Rectal smooth muscle tissue (tissue), 1 donor: Measurements from ENCODE around the gene PCDHGA11.
"Not testable (repeated sequence)": the region's sequence is repeated elsewhere in the genome, so short reads cannot be mapped to it uniquely, and the experiment has no call there.

Source experiments
- H3K27ac ChIP-seq: one replicate; pipeline ENCODE4 v1.7.0; 2013; ENCODE audit warnings: low read depth, low read length, inconsistent platforms
- H3K27me3 ChIP-seq: one replicate; pipeline ENCODE4 v1.7.0; 2013; ENCODE audit warnings: low read length; ENCODE audit not compliant: control insufficient read depth, insufficient read depth
- H3K36me3 ChIP-seq: one replicate; pipeline ENCODE4 v1.7.0; 2013; ENCODE audit warnings: low read length; ENCODE audit not compliant: control insufficient read depth, insufficient read depth
- H3K4me1 ChIP-seq: one replicate; pipeline ENCODE4 v1.7.0; 2013; ENCODE audit warnings: low read length; ENCODE audit not compliant: control insufficient read depth, insufficient read depth
- H3K4me3 ChIP-seq: one replicate; pipeline ENCODE4 v1.7.0; 2013; ENCODE audit warnings: low read length
- H3K9ac ChIP-seq: one replicate; pipeline ENCODE4 v1.7.0; 2013; ENCODE audit warnings: low read length

The PCDHGA11 gene

DNA sequence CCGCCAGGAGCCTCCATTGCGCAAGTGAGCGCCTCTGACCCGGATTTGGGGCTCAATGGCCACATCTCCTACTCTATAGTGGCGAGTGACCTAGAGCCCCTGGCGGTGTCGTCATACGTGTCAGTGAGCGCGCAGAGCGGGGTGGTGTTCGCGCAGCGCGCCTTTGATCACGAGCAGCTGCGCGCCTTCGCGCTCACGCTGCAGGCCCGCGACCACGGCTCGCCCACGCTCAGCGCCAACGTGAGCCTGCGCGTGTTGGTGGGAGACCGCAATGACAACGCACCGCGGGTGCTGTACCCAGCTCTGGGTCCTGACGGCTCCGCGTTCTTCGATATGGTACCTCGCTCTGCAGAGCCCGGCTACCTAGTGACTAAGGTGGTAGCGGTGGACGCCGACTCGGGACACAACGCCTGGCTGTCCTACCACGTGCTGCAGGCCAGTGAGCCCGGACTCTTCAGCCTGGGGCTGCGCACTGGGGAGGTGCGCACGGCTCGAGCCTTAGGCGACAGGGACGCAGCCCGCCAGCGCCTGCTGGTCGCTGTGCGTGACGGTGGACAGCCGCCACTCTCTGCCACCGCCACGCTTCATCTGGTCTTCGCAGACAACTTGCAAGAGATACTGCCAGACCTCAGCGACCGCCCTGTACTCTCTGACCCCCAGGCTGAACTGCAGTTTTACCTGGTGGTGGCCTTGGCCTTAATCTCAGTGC, 11.1 kb upstream of the PCDHGA11 start:
- peaks cover 5% of the 10 kb centered on the region for H3K27me3 ChIP-seq
- H3K9ac ChIP-seq: no peak overlapping the region
- peaks cover 5% of the 10 kb centered on the region for H3K36me3 ChIP-seq
- H3K4me1 ChIP-seq: no peaks in the 10 kb centered on the region
- H3K4me3 ChIP-seq: peak overlapping the region; percentile 29
- H3K27ac ChIP-seq: no peak overlapping the region

DNA sequence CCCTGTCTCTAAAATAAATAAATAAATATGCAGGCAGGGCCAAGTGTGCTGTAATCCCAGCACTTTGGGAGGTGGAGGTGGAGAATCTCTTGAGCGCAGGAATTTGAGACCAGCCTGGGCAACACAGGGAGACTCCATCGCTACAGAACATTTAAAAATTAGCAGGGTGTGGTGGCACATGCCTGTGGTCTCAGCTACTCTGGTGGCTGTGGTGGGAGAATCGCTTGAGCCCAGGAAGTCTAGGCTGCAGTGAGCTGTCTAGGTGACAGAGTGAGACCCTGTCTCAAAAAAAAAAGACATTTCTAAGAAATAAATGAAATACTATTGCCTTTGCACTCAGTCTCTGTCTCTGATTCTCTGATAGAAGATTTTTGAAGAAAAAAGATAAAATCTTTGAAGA, 9.3 kb upstream of the PCDHGA11 start:
- Histone ChIP-seq H3K27me3 (peaks cover 5% of the 10 kb centered on the region), H3K27ac (no peak overlapping the region), H3K9ac (no peak overlapping the region)

DNA sequence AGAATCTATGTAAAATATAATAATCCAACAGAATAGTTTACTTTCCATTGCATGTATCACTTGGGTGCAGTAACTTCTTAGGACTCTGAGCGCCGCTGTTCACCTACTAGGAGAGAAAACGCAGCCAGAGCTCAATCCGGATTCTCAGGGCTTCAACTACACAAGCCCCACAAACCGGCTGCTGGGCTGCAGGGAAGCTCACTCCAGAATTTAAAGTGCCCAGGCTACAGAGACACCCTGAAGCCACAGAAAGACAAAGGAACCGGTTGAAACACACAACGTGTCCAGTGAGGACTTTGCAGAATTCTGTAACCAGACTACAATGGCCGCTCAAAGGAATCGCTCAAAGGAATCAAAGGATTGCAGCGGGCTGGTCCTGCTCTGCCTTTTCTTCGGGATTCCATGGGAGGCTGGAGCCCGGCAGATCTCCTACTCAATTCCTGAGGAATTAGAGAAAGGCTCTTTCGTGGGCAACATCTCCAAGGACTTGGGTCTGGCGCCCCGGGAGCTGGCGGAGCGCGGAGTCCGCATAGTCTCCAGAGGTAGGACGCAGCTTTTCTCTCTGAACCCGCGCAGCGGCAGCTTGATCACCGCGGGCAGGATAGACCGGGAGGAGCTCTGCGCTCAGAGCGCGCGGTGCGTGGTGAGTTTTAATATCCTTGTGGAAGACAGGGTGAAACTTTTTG, 7.9 kb upstream of the PCDHGA11 start, which contains the start of gene PCDHGA10:
Gene PCDHGA10, plus strand, starts transcription at position 134 of the 686 bp plus-strand sequence. Its CDS starts 189 bp downstream, at position 323.
- H3K27ac ChIP-seq: no peak within 1 kb of the TSS
- H3K36me3 ChIP-seq: peaks cover 5% of the 10 kb centered on the region
- peaks cover 5% of the 10 kb centered on the region for H3K27me3 ChIP-seq
- H3K4me3 ChIP-seq: peak within 1 kb of the TSS; percentile 4
- no peaks in the 10 kb centered on the region for H3K4me1 ChIP-seq
- no peak within 1 kb of the TSS for H3K9ac ChIP-seq

More for the DNA sequence above, 9.3 kb upstream of the PCDHGA11 start:
- Histone ChIP-seq H3K4me3 (no peak overlapping the region), H3K4me1 (no peaks in the 10 kb centered on the region), H3K36me3 (peaks cover 5% of the 10 kb centered on the region)

DNA sequence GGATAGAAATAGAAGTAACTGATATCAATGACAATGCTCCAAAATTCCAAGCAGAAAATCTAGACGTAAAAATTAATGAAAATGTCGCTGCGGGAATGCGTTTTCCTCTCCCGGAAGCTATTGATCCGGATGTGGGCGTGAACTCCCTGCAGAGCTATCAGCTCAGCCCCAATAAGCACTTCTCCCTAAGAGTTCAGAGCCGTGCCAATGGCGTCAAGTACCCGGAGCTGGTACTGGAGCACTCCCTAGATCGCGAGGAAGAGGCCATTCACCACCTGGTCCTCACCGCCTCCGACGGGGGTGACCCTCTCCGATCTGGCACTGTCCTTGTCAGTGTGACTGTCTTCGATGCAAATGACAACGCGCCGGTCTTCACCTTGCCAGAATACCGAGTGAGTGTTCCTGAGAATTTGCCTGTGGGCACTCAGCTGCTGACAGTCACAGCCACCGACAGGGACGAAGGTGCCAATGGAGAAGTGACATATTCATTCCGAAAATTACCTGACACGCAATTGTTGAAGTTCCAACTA, 7.2 kb upstream of the PCDHGA11 start:
- no peaks in the 10 kb centered on the region for H3K4me1 ChIP-seq
- H3K4me3 ChIP-seq: peak overlapping the region; percentile 4
- H3K36me3 ChIP-seq: peaks cover 5% of the 10 kb centered on the region
- H3K27me3 ChIP-seq: peaks cover 5% of the 10 kb centered on the region
- no peak overlapping the region for H3K9ac ChIP-seq
- no peak overlapping the region for H3K27ac ChIP-seq

DNA sequence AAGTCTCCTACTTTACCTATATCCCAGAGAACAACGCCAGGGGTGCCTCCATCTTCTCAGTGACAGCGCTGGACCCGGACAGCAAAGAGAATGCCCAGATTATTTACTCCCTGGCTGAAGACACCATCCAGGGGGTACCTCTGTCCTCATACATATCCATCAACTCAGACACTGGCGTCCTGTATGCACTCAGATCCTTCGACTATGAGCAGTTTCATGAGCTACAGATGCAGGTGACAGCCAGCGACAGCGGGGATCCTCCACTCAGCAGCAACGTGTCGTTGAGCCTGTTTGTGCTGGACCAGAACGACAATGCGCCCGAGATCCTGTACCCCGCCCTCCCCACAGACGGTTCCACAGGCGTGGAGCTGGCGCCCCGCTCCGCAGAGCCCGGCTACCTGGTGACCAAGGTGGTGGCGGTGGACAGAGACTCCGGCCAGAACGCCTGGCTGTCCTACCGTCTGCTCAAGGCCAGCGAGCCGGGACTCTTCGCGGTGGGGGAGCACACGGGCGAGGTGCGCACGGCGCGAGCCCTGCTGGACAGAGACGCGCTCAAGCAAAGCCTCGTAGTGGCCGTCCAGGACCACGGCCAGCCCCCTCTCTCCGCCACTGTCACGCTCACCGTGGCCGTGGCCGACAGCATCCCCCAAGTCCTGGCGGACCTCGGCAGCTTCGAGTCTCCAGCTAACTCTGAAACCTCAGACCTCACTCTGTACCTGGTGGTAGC, 6.1 kb upstream of the PCDHGA11 start:
- not testable (repeated sequence) for H3K4me3 ChIP-seq, H3K36me3 ChIP-seq, H3K27me3 ChIP-seq, H3K9ac ChIP-seq, H3K27ac ChIP-seq, H3K4me1 ChIP-seq

DNA sequence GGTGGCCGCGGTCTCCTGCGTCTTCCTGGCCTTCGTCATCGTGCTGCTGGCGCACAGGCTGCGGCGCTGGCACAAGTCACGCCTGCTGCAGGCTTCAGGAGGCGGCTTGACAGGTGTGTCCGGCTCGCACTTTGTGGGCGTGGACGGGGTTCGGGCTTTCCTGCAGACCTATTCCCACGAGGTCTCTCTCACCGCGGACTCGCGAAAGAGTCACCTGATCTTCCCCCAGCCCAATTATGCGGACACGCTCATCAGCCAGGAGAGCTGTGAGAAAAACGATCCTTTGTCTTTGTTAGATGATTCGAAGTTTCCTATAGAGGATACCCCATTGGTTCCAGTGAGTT, 5.6 kb upstream of the PCDHGA11 start:
- H3K27ac ChIP-seq, H3K4me1 ChIP-seq, H3K9ac ChIP-seq, H3K27me3 ChIP-seq, H3K36me3 ChIP-seq, H3K4me3 ChIP-seq: not testable (repeated sequence)

DNA sequence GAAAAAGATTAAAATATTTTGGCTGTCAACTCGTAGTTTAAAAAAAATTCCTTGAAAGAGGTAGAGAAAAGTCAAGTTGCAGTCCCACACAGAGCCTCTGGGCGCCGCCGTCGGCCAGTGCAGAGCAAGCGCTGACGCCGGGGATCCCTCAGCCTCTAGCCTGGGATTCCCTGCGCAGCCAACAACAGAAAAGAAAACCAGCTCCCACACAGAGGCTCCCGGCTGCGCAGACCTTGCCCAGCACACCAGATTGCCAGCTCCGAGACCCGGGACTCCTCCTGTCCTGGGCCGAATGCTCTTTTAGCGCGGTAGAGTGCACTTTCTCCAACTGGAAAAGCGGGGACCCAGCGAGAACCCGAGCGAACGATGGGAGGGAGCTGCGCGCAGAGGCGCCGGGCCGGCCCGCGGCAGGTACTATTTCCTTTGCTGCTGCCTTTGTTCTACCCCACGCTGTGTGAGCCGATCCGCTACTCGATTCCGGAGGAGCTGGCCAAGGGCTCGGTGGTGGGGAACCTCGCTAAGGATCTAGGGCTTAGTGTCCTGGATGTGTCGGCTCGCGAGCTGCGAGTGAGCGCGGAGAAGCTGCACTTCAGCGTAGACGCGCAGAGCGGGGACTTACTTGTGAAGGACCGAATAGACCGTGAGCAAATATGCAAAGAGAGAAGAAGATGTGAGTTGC, 3.2 kb upstream of the PCDHGA11 start, which contains the start of gene PCDHGB7:
Gene PCDHGB7, plus strand, starts transcription at position 184 of the 679 bp plus-strand sequence. Its CDS starts 183 bp downstream, at position 367.
- not testable (repeated sequence) for H3K36me3 ChIP-seq, H3K9ac ChIP-seq, H3K27me3 ChIP-seq, H3K4me1 ChIP-seq, H3K27ac ChIP-seq
- H3K4me3 ChIP-seq: peak within 1 kb of the TSS; percentile 57

DNA sequence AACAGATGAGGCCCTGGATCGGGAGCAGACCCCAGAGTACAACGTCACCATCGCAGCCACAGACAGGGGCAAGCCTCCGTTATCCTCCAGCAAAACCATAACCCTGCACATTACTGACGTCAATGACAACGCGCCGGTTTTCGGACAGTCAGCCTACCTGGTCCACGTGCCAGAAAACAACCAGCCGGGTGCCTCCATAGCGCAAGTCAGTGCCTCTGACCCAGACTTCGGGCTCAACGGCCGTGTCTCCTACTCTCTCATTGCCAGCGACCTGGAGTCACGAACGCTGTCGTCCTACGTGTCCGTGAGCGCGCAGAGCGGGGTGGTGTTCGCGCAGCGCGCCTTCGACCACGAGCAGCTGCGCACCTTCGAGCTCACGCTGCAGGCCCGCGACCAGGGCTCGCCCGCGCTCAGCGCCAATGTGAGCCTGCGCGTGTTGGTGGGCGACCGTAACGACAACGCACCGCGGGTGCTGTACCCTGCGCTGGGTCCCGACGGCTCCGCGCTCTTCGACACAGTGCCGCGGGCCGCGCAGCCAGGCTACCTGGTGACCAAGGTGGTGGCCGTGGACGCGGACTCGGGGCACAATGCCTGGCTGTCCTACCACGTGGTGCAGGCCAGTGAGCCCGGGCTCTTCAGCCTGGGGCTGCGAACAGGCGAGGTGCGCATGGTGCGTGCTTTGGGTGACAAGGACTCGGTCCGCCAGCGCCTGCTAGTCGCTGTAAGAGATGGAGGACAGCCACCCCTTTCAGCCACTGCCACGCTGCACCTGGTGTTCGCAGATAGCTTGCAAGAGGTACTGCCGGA, 1.6 kb upstream of the PCDHGA11 start:
- H3K4me1 ChIP-seq: no peaks in the 10 kb centered on the region
- no peak overlapping the region for H3K27ac ChIP-seq
- peaks cover 2% of the 10 kb centered on the region for H3K27me3 ChIP-seq
- peak overlapping the region; percentile 10 for H3K4me3 ChIP-seq
- H3K36me3 ChIP-seq: no peaks in the 10 kb centered on the region
- no peak overlapping the region for H3K9ac ChIP-seq

DNA sequence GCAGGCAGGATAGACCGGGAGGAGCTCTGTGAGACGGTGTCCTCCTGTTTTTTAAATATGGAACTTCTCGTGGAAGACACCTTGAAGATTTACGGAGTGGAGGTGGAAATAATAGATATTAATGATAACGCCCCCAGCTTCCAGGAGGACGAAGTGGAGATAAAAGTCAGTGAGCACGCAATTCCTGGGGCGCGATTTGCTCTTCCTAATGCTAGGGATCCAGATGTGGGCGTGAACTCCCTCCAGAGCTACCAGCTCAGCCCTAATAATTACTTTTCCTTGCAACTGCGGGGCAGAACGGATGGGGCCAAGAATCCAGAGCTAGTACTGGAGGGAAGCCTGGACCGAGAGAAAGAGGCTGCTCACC, 621 bp downstream of the PCDHGA11 start:
- H3K9ac ChIP-seq: no peak overlapping the region
- no peaks in the 10 kb centered on the region for H3K36me3 ChIP-seq
- H3K27ac ChIP-seq: no peak overlapping the region
- no peaks in the 10 kb centered on the region for H3K4me1 ChIP-seq
- H3K4me3 ChIP-seq: peak overlapping the region; percentile 29
- H3K27me3 ChIP-seq: peaks cover 2% of the 10 kb centered on the region

DNA sequence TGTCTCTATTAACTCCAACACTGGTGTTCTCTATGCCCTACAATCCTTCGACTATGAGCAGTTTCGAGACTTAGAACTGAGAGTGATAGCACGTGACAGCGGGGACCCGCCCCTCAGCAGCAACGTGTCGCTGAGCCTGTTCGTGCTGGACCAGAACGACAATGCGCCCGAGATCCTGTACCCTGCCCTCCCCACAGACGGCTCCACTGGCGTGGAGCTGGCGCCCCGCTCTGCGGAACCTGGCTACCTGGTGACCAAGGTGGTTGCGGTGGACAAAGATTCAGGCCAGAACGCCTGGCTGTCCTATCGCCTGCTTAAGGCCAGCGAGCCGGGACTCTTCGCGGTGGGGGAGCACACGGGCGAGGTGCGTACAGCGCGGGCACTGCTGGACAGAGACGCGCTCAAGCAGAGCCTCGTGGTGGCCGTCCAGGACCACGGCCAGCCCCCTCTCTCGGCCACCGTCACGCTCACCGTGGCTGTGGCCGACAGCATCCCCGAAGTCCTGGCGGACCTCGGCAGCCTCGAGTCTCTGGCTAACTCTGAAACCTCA, 2.0 kb downstream of the PCDHGA11 start:
- Histone ChIP-seq H3K27me3 (peaks cover 2% of the 10 kb centered on the region), H3K27ac (no peak overlapping the region), H3K4me1 (no peaks in the 10 kb centered on the region), H3K4me3 (peak overlapping the region; percentile 19), H3K9ac (no peak overlapping the region), H3K36me3 (no peaks in the 10 kb centered on the region)

DNA sequence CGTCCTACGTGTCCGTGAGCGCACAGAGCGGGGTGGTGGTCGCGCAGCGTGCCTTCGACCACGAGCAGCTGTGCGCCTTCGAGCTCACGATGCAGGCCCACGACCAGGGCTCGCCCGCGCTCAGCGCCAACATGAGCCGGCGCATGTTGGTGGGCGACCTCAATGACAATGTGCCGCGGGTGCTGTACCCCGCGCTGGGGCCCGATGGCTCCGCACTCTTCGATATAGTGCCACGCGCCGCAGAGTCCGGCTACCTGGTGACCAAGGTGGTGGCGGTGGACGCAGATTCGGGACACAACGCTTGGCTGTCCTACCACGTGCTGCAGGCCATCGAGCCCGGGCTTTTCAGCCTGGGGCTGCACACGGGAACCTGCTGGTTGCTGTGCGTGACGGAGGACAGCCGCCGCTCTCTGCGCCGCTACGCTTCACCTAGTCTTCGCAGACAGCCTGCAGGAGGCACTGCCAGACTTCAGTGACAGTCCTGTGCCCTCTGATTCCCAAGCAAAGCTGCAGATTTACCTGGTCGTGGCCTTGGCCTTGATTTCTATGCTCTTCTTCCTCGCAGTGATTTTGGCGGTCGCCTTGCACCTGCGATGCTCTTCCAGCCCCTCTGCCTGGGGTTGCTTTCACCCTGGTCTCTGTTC, 7.1 kb downstream of the PCDHGA11 start:
- Histone ChIP-seq H3K27me3 (no peaks in the 10 kb centered on the region), H3K36me3 (no peaks in the 10 kb centered on the region), H3K4me3 (peak overlapping the region; percentile 37), H3K27ac (no peak overlapping the region), H3K9ac (no peak overlapping the region), H3K4me1 (no peaks in the 10 kb centered on the region)
